ENCODE measurements around the gene KRTAP5-10.
"Not testable (repeated sequence)": the region's sequence is repeated elsewhere in the genome, so short reads cannot be mapped to it uniquely, and the experiment has no call there.

Gene KRTAP5-10

GRCh38 chr11:71607520-71608216 lies 42.3 kb downstream of the KRTAP5-10 start:
- DNase-seq: not testable (repeated sequence)

GRCh38 chr11:71608272-71608671 lies 42.9 kb downstream of the KRTAP5-10 start:
- DNase-seq: not testable (repeated sequence)

GRCh38 chr11:71611218-71611910 lies 46.0 kb downstream of the KRTAP5-10 start:
- not testable (repeated sequence) for DNase-seq

- DNase-seq: not testable (repeated sequence)
These were observed 48.6 kb downstream of the KRTAP5-10 start for GRCh38 chr11:71613931-71614330.

- DNase-seq: not testable (repeated sequence)
These were observed 49.1 kb downstream of the KRTAP5-10 start for GRCh38 chr11:71614366-71614917.

- not testable (repeated sequence) for DNase-seq
These were observed 49.6 kb downstream of the KRTAP5-10 start for GRCh38 chr11:71615003-71615402.

Data from amygdala (tissue), 56 donors.